UCSD-AML1 (cell line): Measurements from ENCODE around the gene SLC51A.
"Not testable (repeated sequence)": the region's sequence is repeated elsewhere in the genome, so short reads cannot be mapped to it uniquely, and the experiment has no call there.

Experiments used
- DNase-seq: peaks from one replicate; lab custom pipeline; 2025; ENCODE audit not compliant: unreplicated experiment; lab: John Stamatoyannopoulos, UW

The SLC51A gene

GRCh38 chr3:196193133-196193735, 23.1 kb upstream of the SLC51A start:
- DNase-seq = no peak

DNA sequence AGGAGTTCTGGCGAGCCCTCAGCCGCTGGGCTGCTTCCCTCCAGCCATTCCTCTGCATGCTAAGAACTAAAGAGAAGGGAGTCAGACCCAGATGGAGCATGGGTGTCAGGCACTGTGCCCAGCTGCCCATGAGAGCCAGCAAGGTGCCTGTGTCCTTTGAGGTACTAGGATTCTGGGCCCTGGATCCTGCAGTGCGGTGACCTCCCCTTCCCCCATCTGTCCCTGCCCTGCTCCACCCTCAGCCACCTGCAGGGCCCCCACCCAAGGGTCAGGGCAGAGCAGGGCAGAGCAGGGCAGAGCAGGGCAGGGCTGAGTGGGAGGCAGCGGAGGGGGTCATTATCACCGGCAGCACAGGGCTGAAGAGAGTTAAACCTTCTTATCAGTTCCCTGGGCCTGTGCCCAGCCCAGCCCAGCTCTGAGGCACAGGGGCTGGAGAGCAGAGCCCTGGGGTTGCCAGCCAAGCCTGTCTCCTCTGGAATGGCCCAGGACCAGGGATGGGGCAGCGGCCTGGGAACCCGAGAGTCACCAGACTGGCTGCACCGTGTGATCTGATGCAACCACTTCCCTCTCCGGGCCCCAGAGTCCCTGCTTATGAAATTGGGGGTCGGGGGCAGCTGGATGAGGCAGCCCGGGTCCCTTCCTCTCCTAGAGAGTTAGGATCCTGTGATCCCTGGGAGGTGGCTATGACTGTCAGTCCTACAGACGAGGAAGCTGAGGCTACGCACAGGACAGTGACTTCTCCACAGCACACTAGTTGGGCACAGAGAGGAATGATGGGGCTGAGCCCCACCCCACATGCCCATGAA, 22.4 kb upstream of the SLC51A start:
- peak; percentile 29 for DNase-seq

DNA sequence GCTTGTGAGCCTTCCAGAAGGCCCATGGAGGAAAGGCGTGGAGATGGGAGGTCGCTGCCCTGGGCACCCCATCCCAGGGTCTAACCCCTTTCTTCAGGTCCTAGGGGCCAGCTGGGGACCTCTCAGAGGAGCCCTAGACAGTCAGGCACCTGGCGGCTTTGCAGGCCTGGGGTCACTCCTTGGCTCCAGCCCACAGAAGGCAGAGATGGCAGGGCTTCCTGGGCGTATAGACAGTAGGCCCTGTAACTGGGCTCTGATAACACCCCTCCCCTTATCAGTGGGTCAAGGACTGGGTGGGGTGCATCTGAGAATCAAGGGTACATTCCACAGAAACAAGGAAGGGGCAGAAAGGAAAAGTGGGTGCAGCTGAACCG, 21.8 kb upstream of the SLC51A start:
- no peak for DNase-seq

- no peak for DNase-seq
Observed at GRCh38 chr3:196195664-196196265, 20.6 kb upstream of the SLC51A start.

DNA sequence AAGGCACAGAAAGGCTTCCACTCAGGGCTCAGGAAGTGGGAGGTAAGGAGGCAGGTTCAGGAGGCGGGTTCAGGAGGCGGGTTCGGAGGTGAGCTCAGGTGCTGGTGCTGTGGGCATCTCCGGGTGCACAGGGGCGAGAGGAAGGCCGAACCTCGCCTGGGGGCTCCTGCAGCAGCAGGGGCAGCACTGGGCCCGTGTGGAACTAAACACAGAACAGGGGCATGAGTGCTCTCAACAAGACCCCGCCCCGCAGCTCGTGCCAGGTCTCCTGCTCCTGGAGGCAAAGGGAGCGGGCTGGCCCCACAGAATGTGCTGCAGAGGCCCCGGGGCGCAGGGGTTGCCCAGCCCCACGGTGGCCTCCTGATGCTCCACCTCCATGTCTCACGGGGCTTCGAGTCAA, 18.8 kb upstream of the SLC51A start:
- no peak for DNase-seq

- peak; percentile 28 for DNase-seq
Observed at GRCh38 chr3:196198081-196198675, 18.2 kb upstream of the SLC51A start.

DNA sequence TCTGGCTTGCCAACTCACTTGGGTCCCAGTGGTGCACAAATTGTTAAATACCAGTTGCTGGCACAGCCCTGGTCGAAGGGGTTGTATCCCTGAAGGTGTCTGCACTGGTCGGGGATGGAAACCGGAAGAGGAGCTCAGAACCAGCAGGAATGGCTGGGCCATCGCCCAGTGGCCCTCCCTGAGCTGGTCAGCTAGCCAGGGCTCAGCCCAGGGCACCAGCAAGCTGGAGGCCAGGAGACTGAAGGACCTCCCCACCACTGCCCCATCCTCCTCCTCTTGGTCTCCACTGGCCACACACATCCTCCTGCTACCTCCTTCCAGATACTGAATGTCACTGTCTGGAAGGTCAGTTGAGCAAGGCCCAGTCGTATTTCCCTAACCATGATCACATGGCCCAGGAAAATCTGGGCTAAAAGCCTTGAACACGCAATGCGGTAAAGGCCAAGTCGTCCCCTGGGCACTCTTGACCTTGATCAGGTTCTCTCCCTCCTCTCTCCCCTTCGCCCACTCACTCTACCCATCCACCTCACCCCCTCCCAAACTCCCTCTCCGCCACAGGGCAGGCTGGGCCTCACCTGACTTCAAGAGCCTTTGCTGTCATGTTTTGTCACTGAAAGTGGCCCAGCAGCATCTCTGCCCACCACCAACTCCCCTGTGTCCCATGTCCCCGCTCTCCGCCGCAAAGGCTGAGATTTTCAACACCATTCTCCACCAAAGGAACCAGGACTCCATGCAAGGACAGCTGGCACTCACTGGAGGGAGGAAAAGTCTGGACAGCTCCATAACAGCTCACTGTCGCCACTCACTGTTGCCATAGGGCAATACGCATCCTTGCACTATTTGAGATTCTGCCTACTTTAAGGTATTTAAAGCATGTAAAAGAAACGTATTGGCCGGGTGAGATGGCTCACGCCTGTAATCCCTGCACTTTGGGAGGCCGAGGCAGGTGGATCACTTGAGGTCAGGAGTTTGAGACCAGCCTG, 17.3 kb upstream of the SLC51A start:
- DNase-seq = no peak

GRCh38 chr3:196202516-196202970, 13.8 kb upstream of the SLC51A start:
- DNase-seq = peak; percentile 49

GRCh38 chr3:196203846-196204245, 12.5 kb upstream of the SLC51A start:
- no peak for DNase-seq

GRCh38 chr3:196205442-196206205, 10.7 kb upstream of the SLC51A start:
- DNase-seq = not testable (repeated sequence)

GRCh38 chr3:196207159-196207832, 9.0 kb upstream of the SLC51A start:
- no peak for DNase-seq

DNA sequence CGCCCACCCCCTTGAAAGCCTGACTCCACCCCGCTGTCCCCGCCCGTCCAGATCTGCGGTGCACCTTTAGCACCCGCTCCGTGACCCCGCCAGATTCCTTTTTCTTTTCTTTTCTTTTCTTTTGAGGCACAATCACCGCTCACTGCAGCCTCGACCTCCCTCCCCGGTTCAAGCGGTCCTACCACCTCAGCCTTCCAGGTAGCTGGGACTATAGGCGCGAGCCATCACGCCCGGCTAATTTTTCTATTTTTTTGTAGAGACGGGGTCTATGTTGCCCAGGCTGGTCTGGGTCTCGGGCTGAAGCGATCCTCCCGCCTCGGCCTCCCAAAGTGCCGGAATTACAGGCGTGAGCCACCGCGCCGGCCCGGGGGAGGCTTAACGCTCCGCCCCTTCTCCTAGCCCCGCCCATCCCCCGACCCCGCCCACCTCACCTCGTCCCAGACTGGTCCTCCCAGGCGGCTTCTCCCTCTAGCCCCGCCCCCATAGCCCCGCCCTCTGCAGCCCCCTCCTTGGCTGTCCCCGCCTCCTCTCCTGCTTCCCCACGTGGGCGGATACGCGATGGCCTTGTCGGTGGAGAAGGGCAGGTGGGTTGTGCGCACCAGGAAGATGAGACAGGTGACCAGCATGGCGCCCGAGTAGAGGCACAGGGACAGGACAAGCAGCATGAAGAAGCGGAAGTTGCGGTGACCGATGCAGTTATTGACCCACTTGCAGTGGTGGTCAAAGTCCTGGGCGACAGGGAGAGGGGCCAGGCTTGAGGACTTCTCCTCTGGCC, 8.3 kb upstream of the SLC51A start:
- no peak for DNase-seq

DNA sequence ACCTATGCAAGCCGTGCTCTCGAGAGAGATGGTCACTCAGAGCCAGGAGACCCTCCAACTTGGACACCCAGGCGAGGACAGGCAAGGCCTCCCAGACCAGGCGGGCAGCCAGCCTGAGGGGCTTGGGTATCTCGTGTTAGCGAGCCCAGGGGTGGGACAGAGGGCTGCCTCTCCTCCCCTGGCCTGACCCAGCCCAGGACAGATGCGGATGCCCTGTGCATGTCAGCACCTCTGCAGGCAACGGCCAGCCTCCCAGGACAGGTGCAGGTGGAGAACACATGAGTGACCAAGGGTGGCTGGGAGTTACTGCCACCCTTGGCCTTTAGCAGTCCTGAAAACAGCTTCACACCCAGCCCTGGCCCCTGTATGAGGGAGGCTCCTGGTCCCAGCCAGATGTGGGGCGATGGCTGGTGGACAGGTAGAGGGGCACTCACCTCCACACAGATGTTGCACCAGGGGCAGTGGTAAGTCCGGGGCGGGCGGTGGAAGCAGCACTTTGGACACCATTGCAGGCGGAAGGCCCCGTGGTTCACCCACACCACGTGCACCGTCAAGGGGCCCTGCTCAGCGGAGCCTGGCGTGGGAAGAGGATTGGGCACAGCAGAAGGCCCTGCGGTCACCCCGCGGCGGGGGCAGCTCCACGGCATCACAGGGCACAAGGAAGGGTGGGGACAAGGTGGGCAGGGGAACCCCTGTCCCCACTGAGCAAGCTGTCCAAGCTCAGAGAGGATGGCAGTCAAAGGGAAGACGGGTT, 7.2 kb upstream of the SLC51A start:
- no peak for DNase-seq

- DNase-seq = not testable (repeated sequence)
Observed at GRCh38 chr3:196209944-196210672, 6.2 kb upstream of the SLC51A start.

GRCh38 chr3:196210673-196211556, 5.4 kb upstream of the SLC51A start, which contains the start of gene ZDHHC19:
ZDHHC19 (minus strand) TSS chr3:196211400; CDS start chr3:196211315, 85 bp downstream.
- DNase-seq = no peak
